NB4 (cell line): ENCODE results near the gene DGLUCY.

Source experiments
- DNase-seq: peaks from one replicate; pipeline ENCODE4 v3.0.0; 2010; ENCODE audit warnings: low read depth
- H3K4me3 ChIP-seq: one replicate; pipeline ENCODE4 v1.5.1; 2011; ENCODE audit warnings: mild to moderate bottlenecking, low read depth, low read length, moderate library complexity
- CTCF ChIP-seq: IDR thresholded peaks from one replicate; pipeline ENCODE4 v1.5.1; 2012; ENCODE audit warnings: low read depth, low read length
- MAX ChIP-seq: IDR thresholded peaks from 2 replicates; pipeline ENCODE4 v1.6.1; 2011; ENCODE audit warnings: low read depth, low read length
- MYC ChIP-seq: IDR thresholded peaks from 2 replicates; pipeline ENCODE4 v1.6.1; 2011; ENCODE audit warnings: low read depth, low read length
- POLR2A ChIP-seq: IDR thresholded peaks from 2 replicates; pipeline ENCODE4 v1.6.1; 2011; ENCODE audit warnings: mild to moderate bottlenecking; ENCODE audit not compliant: insufficient read length; ENCODE audit errors: extremely low read depth

Gene DGLUCY

GRCh38 chr14:91258011-91258618 lies 144.2 kb downstream of the DGLUCY start:
- no peak overlapping the region for H3K4me3 ChIP-seq
- DNase-seq = no peak
- TF ChIP-seq MYC (no peak), CTCF (no peak), MAX (no peak)

- no peak overlapping the region for H3K4me3 ChIP-seq
- TF ChIP-seq CTCF (no peak), MYC (no peak), POLR2A (no peak), MAX (no peak)
- no peak for DNase-seq
Measured at GRCh38 chr14:91258876-91259275, 145.0 kb downstream of the DGLUCY start.

GRCh38 chr14:91261115-91261514 lies 147.2 kb downstream of the DGLUCY start:
- DNase-seq = no peak
- no peak overlapping the region for H3K4me3 ChIP-seq
- no peak for TF ChIP-seq CTCF

- no peak for DNase-seq
- H3K4me3 ChIP-seq = no peak overlapping the region
- TF ChIP-seq CTCF = no peak
- TF ChIP-seq MAX = no peak
- no peak for TF ChIP-seq POLR2A
- no peak for TF ChIP-seq MYC
Measured at GRCh38 chr14:91261986-91262549, 148.2 kb downstream of the DGLUCY start.

- no peak for DNase-seq
- TF ChIP-seq MAX = no peak
- TF ChIP-seq MYC = no peak
- TF ChIP-seq CTCF = no peak
- TF ChIP-seq POLR2A = no peak
- no peak overlapping the region for H3K4me3 ChIP-seq
Measured at GRCh38 chr14:91263329-91263728, 149.5 kb downstream of the DGLUCY start.
